ENCODE results near the gene TUBB6. TPM values are rescaled to one million over a fixed set of nuclear protein-coding genes. Genes with fewer than 3 reads are reported as not detected.

TUBB6 gene
- total and polyA plus RNA-seq, 2 of the 8 experiments (the other 6 are each of a cell fraction or from before 2014, with no cell fraction given), result 126 to 223 TPM

- DNase-seq (ENCODE audit: low read depth in 1 of 2, low spot score in 2 of 2) (peak in 1 of 2 experiments; percentile 65), FAIRE-seq (no peak)
- Histone ChIP-seq H3K23me2 (ENCODE audit: low read depth, low read length) (peaks cover 12% of the 10 kb centered on the region), H3K18ac (ENCODE audit: extremely low read depth, low read length) (no peak overlapping the region), H2AFZ (ENCODE audit: low read length) (no peak overlapping the region), H4K5ac (ENCODE audit: insufficient read length, low read depth, low read length) (no peak overlapping the region), H3K23ac (ENCODE audit: insufficient read length) (no peak overlapping the region), H3K36me3 (ENCODE audit: control insufficient read depth in 2 of 4, insufficient read depth in 4 of 4, low read length in 3 of 4) (no peaks in the 10 kb centered on the region), H4K91ac (replicated peaks; ENCODE audit: insufficient read length, low read length) (no peak overlapping the region), H2BK5ac (ENCODE audit: low read depth, low read length) (no peak overlapping the region), H3K27ac (ENCODE audit: low read depth, low read length) (no peak overlapping the region), H2BK20ac (ENCODE audit: low read length) (0 out of 2 replicates have a peak overlapping the region, but pooled peaks have one; percentile 43), H4K8ac (ENCODE audit: extremely low read depth, insufficient read depth, low read length) (no peak overlapping the region), H3K14ac (ENCODE audit: insufficient read length) (no peak overlapping the region), H2BK15ac (ENCODE audit: low read length) (no peak overlapping the region), H3K79me1 (ENCODE audit: low read depth, low read length) (no peaks in the 10 kb centered on the region), H3K4me2 (ENCODE audit: insufficient read depth in 1 of 2, low read depth in 2 of 2, low read length in 2 of 2) (no peak overlapping the region), H2BK12ac (ENCODE audit: low read depth, low read length) (no peak overlapping the region), H2AK5ac (ENCODE audit: low read depth, low read length) (no peak overlapping the region), H2BK120ac (replicated peaks; ENCODE audit: low read depth, low read length) (no peak overlapping the region), H3K4me3 (ENCODE audit: extremely low read depth in 1 of 4, insufficient read depth in 2 of 4, low read depth in 3 of 4, low read length in 4 of 4) (no peak overlapping the region), H3K79me2 (ENCODE audit: control insufficient read depth in 1 of 2, insufficient read depth in 2 of 2, low read length in 2 of 2) (no peaks in the 10 kb centered on the region), H3K4ac (replicated peaks; ENCODE audit: insufficient read length, low read depth, low read length) (no peak overlapping the region), H3K27me3 (replicated peaks in 1 of 4; ENCODE audit: control insufficient read depth in 3 of 4, extremely low read depth in 1 of 4, insufficient read depth in 3 of 4, low read length in 3 of 4) (peaks cover 2 to 24% (median 15%) of the 10 kb centered on the region in 4 experiments; a peak in 6 of 7 replicates), H4K20me1 (replicated peaks in 1 of 2; ENCODE audit: control insufficient read depth in 1 of 2, insufficient read depth in 2 of 2, low read length in 2 of 2) (no peaks in the 10 kb centered on the region), H3K4me1 (replicated peaks in 1 of 4; ENCODE audit: control insufficient read depth in 3 of 4, insufficient read depth in 4 of 4, low read length in 3 of 4) (peaks cover 0 to 14% (median 13%) of the 10 kb centered on the region in 4 experiments; a peak in 6 of 7 replicates), H3K56ac (replicated peaks; ENCODE audit: insufficient read length, low read depth, low read length) (no peak overlapping the region), H3K9ac (replicated peaks in 1 of 4; ENCODE audit: extremely low read depth in 1 of 4, low read depth in 3 of 4, low read length in 3 of 4) (no peak overlapping the region), H3K9me3 (ENCODE audit: insufficient read depth in 2 of 2, low read depth in 1 of 2, low read length in 1 of 2) (no peaks in the 10 kb centered on the region)
- CTCF ChIA-PET (ENCODE audit: partially characterized antibody), result interaction anchor here (0.6 to 3.5 kb wide), 24 partner anchors 8 to 376 kb away, joined by 3 to 21 read pairs (median 6); partner anchors contain the start of genes AFG3L2 and TUBB6
- 42% methylated on average over 6 of the region's 6 CpGs; no CpG with 5 or more reads in 1 of the 2 experiments for WGBS, 2 experiments (ENCODE audit: extremely low coverage in 1 of 2, insufficient coverage in 1 of 2, insufficient read length in 1 of 2, insufficient replicate concordance in 2 of 2, low coverage in 1 of 2, low lambda C conversion rate in 2 of 2, missing lambda C conversion rate in 1 of 2)
- TF ChIP-seq MAFK (IDR thresholded peaks at IDR 0.05; ENCODE audit: low read depth, low read length) (no peak), RAD21 (IDR thresholded peaks at IDR 0.05 in 1 of 2, conservative IDR thresholded peaks at IDR 0.05 in 1 of 2; ENCODE audit: low read depth in 2 of 2, low read length in 2 of 2) (peak; percentile 79 to 89), KDM1A (IDR thresholded peaks at IDR 0.05; ENCODE audit: borderline replicate concordance, low read length) (no peak), CHD2 (IDR thresholded peaks at IDR 0.05; ENCODE audit: low read length) (no peak), CTCF (IDR thresholded peaks at IDR 0.05; ENCODE audit: control extremely low read depth in 1 of 3, insufficient read depth in 1 of 3, low read depth in 1 of 3, low read length in 3 of 3) (peak in 2 of 3 experiments; percentile 75 to 78; a peak in 3 of 4 replicates), FOSL1 (IDR thresholded peaks at IDR 0.05; ENCODE audit: insufficient read depth, low read depth, low read length) (no peak), BRCA1 (IDR thresholded peaks at IDR 0.05; ENCODE audit: low read depth, low read length) (no peak), EP300 (IDR thresholded peaks at IDR 0.05; ENCODE audit: borderline replicate concordance in 1 of 2, low read depth in 2 of 2, low read length in 2 of 2) (no peak), CEBPB (IDR thresholded peaks at IDR 0.05; ENCODE audit: low read depth, low read length) (no peak), KDM5A (IDR thresholded peaks at IDR 0.05; ENCODE audit: low read length) (no peak)
- POLR2A ChIA-PET (ENCODE audit: partially characterized antibody), result interaction anchor here (0.6 to 2.9 kb wide), 6 partner anchors 19 to 52 kb away, joined by 3 to 17 read pairs (median 3); partner anchors contain the start of gene TUBB6
Observed at GRCh38 chr18:12283256-12283655, 24.8 kb upstream of the TUBB6 start.

Measured in H1 (cell line).